Right renal pelvis (tissue), 4 donors: ENCODE data around the gene IL26. TPM values are rescaled to one million over a fixed set of nuclear protein-coding genes. Genes with fewer than 3 reads are reported as not detected.
"Not testable (repeated sequence)": the region's sequence is repeated elsewhere in the genome, so short reads cannot be mapped to it uniquely, and the experiment has no call there.

ENCODE experiments used
- DNase-seq, 4 donors: peaks; one replicate each; pipeline ENCODE4 v3.0.0-alpha.2; 2013; ENCODE audit warnings: low read depth in 4 of 4, low spot score in 3 of 4, missing footprints in 1 of 4
- polyA plus RNA-seq, 4 donors: library from polyadenylated mRNA; unstranded; fragments of 120-200 nt; gene quantifications; one replicate each; pipeline ENCODE4 v1.2.1, GENCODE V29; 2013; ENCODE audit not compliant: insufficient read length in 4 of 4

Gene IL26
- polyA plus RNA-seq, 4 donors, result not detected

GRCh38 chr12:68203460-68203875, 22.1 kb downstream of the IL26 start:
- no peak for DNase-seq

- no peak for DNase-seq
Observed at GRCh38 chr12:68200854-68201253, 24.8 kb downstream of the IL26 start.

- DNase-seq, result no peak
Observed at GRCh38 chr12:68199127-68199526, 26.5 kb downstream of the IL26 start.

GRCh38 chr12:68198507-68199086, 27.0 kb downstream of the IL26 start:
- DNase-seq, result no peak

- DNase-seq, result no peak
Observed at GRCh38 chr12:68190301-68190700, 35.3 kb downstream of the IL26 start.

GRCh38 chr12:68189821-68190242, 35.8 kb downstream of the IL26 start:
- DNase-seq, result no peak

- no peak for DNase-seq
Observed at GRCh38 chr12:68185598-68185997, 40.0 kb downstream of the IL26 start.

- no peak for DNase-seq
Observed at GRCh38 chr12:68180792-68181744, 44.5 kb downstream of the IL26 start.

- no peak for DNase-seq
Observed at GRCh38 chr12:68178774-68179439, 46.7 kb downstream of the IL26 start.

GRCh38 chr12:68178184-68178583, 47.4 kb downstream of the IL26 start:
- DNase-seq, result no peak

GRCh38 chr12:68177562-68177961, 48.0 kb downstream of the IL26 start:
- DNase-seq, result no peak

- no peak for DNase-seq
Observed at GRCh38 chr12:68176257-68176656, 49.4 kb downstream of the IL26 start.

- no peak for DNase-seq
Observed at GRCh38 chr12:68175557-68176061, 50.0 kb downstream of the IL26 start.

GRCh38 chr12:68174761-68175160, 50.8 kb downstream of the IL26 start:
- not testable (repeated sequence) for DNase-seq

- no peak for DNase-seq
Observed at GRCh38 chr12:68173792-68174191, 51.8 kb downstream of the IL26 start.

- DNase-seq, result no peak
Observed at GRCh38 chr12:68170726-68171125, 54.9 kb downstream of the IL26 start.

- DNase-seq, result no peak
Observed at GRCh38 chr12:68169213-68169889, 56.3 kb downstream of the IL26 start.

GRCh38 chr12:68166317-68166831, 59.2 kb downstream of the IL26 start:
- no peak for DNase-seq

GRCh38 chr12:68163560-68164081, 62.0 kb downstream of the IL26 start:
- DNase-seq, result no peak

GRCh38 chr12:68162374-68162773, 63.2 kb downstream of the IL26 start:
- no peak for DNase-seq
